Retinal pigment epithelial cell (primary cell): Measurements from ENCODE around the gene COL6A1.

ENCODE experiments used
- DNase-seq: peaks from one replicate; pipeline ENCODE4 v3.0.0-alpha.2; 2010; ENCODE audit warnings: low read depth
- H3K4me3 ChIP-seq: 2 replicates; pipeline ENCODE4 v1.5.1; 2011; ENCODE audit warnings: mild to moderate bottlenecking, low read length, control low read depth, moderate library complexity
- CTCF ChIP-seq: conservative IDR thresholded peaks from 2 replicates; pipeline ENCODE4 v1.5.1; 2011; ENCODE audit warnings: low read depth, low read length, control low read depth, inconsistent platforms

COL6A1 gene

GRCh38 chr21:46022551-46023525, 41.3 kb downstream of the COL6A1 start:
- no peak for TF ChIP-seq CTCF
- H3K4me3 ChIP-seq = no peak overlapping the region
- no peak for DNase-seq

- TF ChIP-seq CTCF = no peak
- no peak overlapping the region for H3K4me3 ChIP-seq
- DNase-seq = no peak
These were observed 42.0 kb downstream of the COL6A1 start for GRCh38 chr21:46023555-46023954.

DNA sequence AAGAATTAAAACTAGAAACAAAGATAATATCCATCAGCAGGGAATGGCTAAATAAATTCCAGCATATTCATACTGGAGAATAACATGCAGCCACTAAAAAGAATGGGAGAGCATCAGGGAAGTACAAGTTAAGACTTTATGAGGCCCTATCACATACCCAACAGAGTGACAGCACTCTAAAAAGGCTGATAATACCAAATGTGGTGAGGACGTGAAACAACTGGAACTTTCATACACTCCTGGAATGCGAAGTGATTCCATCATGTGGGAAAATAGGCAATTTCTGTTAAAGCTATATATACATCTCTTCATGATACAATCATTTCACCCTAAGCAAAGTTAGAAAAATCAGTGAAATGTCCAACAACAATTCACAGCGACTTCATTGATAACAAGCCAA, 42.6 kb downstream of the COL6A1 start:
- no peak overlapping the region for H3K4me3 ChIP-seq
- DNase-seq = no peak
- TF ChIP-seq CTCF = no peak

- DNase-seq = peak; percentile 62
- no peak for TF ChIP-seq CTCF
- peak overlapping the region; percentile 8 for H3K4me3 ChIP-seq
These were observed 43.7 kb downstream of the COL6A1 start for GRCh38 chr21:46025113-46025770.

- no peak for TF ChIP-seq CTCF
- H3K4me3 ChIP-seq = no peak overlapping the region
- DNase-seq = no peak
These were observed 46.4 kb downstream of the COL6A1 start for GRCh38 chr21:46027851-46028493.

DNA sequence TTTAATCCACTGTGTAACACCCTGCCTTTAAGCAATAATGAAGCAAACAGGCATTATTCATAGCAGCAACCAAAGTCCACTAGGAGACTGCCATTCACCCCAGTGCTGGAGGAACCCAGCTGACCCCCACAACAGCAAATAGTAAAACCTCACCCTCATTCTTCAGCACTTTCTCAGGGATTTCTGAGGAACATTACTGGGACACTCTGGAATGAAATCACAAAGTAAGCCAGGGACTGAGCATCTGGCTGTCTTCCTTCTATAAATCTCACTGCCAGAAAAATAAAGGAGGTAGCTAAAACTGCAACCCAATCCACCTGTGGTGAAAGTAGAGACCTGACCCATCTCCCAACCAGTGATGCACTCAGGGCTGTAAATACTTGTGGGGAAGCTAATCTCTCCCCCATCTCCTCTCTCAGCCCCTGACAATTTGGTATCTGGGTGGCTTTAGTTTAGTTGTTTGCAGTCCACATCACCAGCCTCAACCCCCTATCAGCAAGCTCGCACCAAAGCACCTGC, 47.1 kb downstream of the COL6A1 start:
- TF ChIP-seq CTCF = no peak
- no peak for DNase-seq

More for the DNA sequence above, 47.1 kb downstream of the COL6A1 start:
- no peak overlapping the region for H3K4me3 ChIP-seq
